Naive thymus-derived CD8-positive, alpha-beta T cell (primary cell): ENCODE results near the gene RPS5. TPM values are rescaled to one million over a fixed set of nuclear protein-coding genes. Genes with fewer than 3 reads are reported as not detected.
A peak's percentile ranks its signal among the peaks of the same experiment; 100 is the strongest.

Experiments used
- ATAC-seq, 2 donors: fragments of 150-1000 bp; cut with Tn5 transposase in 1 of 2; sonication (Bioruptor Pico), chemical (Tn5 transposase) in 1 of 2; 1 replicate in 1 of 2; 2 replicates in 1 of 2; pipeline ENCODE4 v1.10.0; 2021; ENCODE audit warnings: mild to moderate bottlenecking in 2 of 2, moderate library complexity in 2 of 2
- POLR2A ChIA-PET: fragments of 350-600 bp; sonication (Branson Sonifier 250); formaldehyde crosslinking; loops from one replicate; lab custom pipeline; 2021; ENCODE audit warnings: antibody characterized with exemption; lab: Charles Lee
- DNase-seq, 10 donors: peaks; one replicate each; pipeline versions ENCODE4 v3.0.0 to v3.0.0-alpha.2; 2020 to 2022
- H3K27ac Mint-ChIP-seq, 10 donors: one replicate each; pipeline ENCODE4 v1.8.0; 2020 to 2022; ENCODE audit warnings: mild to moderate bottlenecking in 10 of 10, mixed read lengths in 10 of 10, moderate library complexity in 4 of 10, inconsistent platforms in 1 of 10
- H3K27me3 Mint-ChIP-seq, 5 donors: one replicate each; pipeline ENCODE4 v1.8.0; 2021 to 2022; ENCODE audit warnings: mixed read lengths in 5 of 5
- H3K36me3 Mint-ChIP-seq, 3 donors: one replicate each; pipeline ENCODE4 v1.8.0; 2020 to 2022; ENCODE audit warnings: mixed read lengths in 3 of 3, mild to moderate bottlenecking in 2 of 3, inconsistent platforms in 1 of 3
- H3K4me1 Mint-ChIP-seq, 4 donors: one replicate each; pipeline ENCODE4 v1.8.0; 2021 to 2022; ENCODE audit warnings: mixed read lengths in 4 of 4
- H3K4me3 Mint-ChIP-seq, 10 donors: one replicate each; pipeline ENCODE4 v1.8.0; 2020 to 2022; ENCODE audit warnings: mild to moderate bottlenecking in 10 of 10, mixed read lengths in 10 of 10, moderate library complexity in 6 of 10, inconsistent platforms in 1 of 10
- H3K9me3 Mint-ChIP-seq, 9 donors: one replicate each; pipeline ENCODE4 v1.8.0; 2020 to 2022; ENCODE audit warnings: mixed read lengths in 9 of 9, mild to moderate bottlenecking in 3 of 9, inconsistent platforms in 1 of 9, moderate library complexity in 1 of 9
- polyA plus RNA-seq, 3 donors: library from polyadenylated mRNA; unstranded; fragments of 300-500 nt; fragmentation: Illumina TruSeq; gene quantifications; one replicate each; pipeline ENCODE4 v1.2.3, GENCODE V29; 2021
- total RNA-seq, 8 experiments: library from RNA in 2 of 8; stranded (reverse) in 2 of 8; gene quantifications; one replicate each; pipeline ENCODE4 v1.2.3 and lab custom pipeline; 2021 to 2026

The RPS5 gene
- total and polyA plus RNA-seq, 5 experiments from 2014 or later, result 1,656 to 2,106 (median 1,899) TPM

DNA sequence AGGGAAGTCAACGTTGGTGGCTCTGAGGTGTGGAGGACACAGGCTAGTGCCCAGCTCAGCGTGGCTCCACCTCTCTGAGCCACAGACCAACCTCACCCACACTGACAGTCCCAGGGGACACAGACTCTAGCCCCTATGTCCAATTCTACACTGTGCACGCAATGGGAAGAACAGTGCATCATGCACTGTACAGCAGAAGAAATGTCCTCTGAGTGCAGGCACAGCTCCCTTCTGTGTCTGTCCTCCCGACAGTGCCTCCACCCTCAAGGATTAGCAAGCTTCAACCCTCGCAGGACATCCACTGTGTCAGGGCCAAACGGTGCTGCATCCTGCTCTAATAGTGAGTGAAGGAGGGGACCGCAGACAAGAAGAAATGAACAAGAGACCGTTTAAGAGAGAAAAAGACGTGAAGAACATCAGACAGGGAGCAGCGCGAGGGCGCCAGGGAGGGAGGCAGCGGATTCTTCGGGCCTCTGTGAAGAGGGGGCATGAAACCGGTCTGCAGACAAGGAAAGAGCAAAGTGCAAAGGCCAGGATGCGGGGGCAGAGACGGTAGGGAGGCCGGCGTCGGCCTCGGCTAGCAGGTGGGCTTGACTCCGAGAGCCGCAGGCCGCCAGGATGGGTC is 6.9 kb upstream of the RPS5 start:
- POLR2A ChIA-PET, result interaction anchor here (0.8 to 4.5 kb wide), 7 partner anchors 17 to 198 kb away, joined by 3 to 43 read pairs (median 5); partner anchors contain the start of genes ZNF274, ZNF497 and ZNF584
- peak in 1 of 10 donors; percentile 58 for DNase-seq

DNA sequence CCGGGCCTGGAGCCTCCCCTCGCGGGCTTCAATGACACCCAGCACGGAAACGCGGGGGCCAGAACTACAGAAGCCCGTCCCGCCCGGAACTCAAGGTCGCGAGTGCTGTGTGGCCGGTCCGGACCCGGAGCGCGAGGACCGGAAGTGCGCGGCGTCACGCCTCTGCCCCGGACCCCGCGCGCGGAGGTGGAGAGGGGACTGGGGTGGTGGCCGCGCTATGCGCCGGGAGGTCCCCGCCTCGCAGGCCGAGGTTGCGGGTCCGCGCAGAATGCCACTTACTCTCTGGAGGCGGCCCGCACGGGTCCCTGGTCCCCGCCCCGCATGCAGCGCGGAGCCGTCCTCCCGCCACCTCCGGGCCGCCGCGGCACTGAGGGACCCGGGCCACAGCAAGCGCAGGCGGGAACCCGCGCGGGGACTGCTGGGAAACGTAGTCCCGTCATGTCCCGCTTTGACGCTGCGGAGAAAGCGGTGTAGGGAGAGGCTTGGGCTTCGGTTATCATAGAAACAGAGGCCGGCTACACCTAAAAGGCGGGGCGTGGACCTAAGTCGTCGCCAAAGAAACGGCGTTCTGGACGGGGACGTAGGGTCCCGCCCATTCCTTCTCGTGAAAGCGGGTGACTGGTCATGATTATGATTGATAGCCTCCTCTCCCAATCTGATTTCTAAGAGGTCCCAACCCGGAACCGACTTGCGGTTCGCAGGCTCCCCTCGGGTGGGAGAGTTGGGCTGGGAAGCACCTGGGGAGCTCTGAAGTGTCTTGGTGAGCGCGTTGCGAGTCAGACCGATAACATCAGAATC is 6.2 kb upstream of the RPS5 start, which contains the start of gene ZNF837:
Gene ZNF837, minus strand, starts transcription at position 369 of the 798 bp plus-strand sequence. CDS start 11,698 bp downstream, outside the sequence.
- Mint-ChIP-seq H3K4me1 (peaks cover 14 to 43% (median 34%) of the 10 kb centered on the region in 4 donors), H3K4me3 (peak within 1 kb of the TSS; percentile 85 to 99 (median 94)), H3K36me3 (no peaks in the 10 kb centered on the region), H3K27me3 (no peaks in the 10 kb centered on the region), H3K27ac (peak within 1 kb of the TSS; percentile 93 to 98 (median 97)), H3K9me3 (no peaks in the 10 kb centered on the region)
- DNase-seq (peak; percentile 92 to 100 (median 98)), ATAC-seq (peak; percentile 83 to 85)
- POLR2A ChIA-PET, result interaction anchor here (0.9 to 4.5 kb wide), 7 partner anchors 18 to 138 kb away, joined by 3 to 43 read pairs (median 5); partner anchors contain the start of genes ZNF132, ZNF497, ZNF584 and ZSCAN22

More for the DNA sequence above, 6.9 kb upstream of the RPS5 start:
- H3K36me3 Mint-ChIP-seq, result no peaks in the 10 kb centered on the region
- H3K27me3 Mint-ChIP-seq, result no peaks in the 10 kb centered on the region
- H3K4me1 Mint-ChIP-seq, result peaks cover 14 to 39% (median 28%) of the 10 kb centered on the region in 4 donors
- H3K9me3 Mint-ChIP-seq, result no peaks in the 10 kb centered on the region
- ATAC-seq, result no peak
- H3K27ac Mint-ChIP-seq, result peak overlapping the region; percentile 93 to 98 (median 96)
- peak overlapping the region; percentile 85 to 99 (median 94) for H3K4me3 Mint-ChIP-seq

DNA sequence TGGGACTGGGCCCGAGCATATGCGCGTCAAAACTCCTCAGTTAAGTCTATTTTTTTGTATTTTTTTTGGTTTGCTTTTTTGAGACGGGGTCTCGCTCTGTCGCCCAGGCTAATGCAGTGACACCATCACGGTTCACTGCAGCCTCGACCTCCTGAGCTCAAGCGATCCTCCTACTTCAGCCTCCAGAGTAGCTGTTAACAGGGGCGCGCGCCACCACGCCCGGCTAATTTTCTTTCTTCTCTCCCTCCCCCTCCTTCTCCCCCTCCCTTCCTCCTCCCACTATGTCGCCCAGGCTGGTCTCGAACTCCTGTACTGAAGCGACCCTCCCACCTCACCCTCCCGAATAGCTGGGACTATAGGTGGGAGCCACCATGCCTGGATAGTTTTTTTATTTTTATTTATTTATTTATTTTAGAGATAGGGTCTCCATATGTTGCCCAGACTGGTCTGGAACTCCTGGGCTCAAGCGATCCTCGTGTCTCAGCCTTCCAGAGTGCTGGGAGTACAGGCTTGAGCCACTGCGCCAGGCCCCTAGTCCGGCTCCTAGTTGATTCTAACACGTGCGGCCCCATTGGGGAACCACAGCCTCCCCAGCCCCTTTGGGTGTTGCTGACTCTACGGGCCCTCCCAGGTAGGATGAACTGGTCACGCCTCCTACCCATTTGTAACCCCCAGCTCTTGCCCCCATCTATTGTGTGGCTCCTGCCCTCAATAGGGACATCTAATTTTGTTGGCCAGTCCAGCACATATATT is 5.4 kb upstream of the RPS5 start:
- H3K27ac Mint-ChIP-seq, result peak overlapping the region; percentile 90 to 98 (median 96)
- no peaks in the 10 kb centered on the region for H3K36me3 Mint-ChIP-seq
- no peaks in the 10 kb centered on the region for H3K27me3 Mint-ChIP-seq
- DNase-seq (no peak), ATAC-seq (no peak)
- no peaks in the 10 kb centered on the region for H3K9me3 Mint-ChIP-seq
- H3K4me3 Mint-ChIP-seq, result peak overlapping the region; percentile 85 to 99 (median 92)
- POLR2A ChIA-PET, result interaction anchor here (0.9 to 4.5 kb wide), 6 partner anchors 19 to 137 kb away, joined by 3 to 43 read pairs (median 5); partner anchors contain the start of genes ZNF132, ZNF497 and ZSCAN22
- peaks cover 14 to 47% (median 39%) of the 10 kb centered on the region in 4 donors for H3K4me1 Mint-ChIP-seq

DNA sequence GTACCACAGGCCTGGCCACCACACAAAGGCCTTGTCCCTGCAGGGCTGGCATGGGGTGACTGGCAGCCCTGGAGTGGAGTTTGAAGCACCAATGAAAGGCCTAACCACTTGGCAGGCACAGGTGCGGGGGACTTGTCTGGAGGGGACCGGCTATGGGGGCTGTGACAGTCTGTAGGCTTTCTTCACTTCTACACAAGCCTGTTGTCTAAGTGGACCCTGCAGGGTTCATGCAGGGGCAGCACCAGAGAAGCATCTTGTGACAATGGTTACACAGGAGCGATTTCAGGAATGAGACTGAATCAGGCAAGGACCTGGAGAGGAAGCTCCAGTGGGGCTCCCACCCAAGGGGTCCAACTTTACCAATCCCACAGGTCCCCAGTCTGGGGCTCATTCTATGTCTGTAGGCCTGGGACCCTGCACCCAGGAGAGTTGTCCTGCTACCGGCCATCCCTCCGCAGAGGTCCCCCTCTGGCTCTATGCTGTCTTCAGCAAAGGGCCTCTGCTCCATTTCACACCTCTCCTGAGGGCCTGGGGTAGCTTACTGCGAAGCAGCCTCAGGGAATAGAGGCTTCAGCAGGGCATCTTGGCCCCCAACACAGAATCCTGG is 4.0 kb upstream of the RPS5 start:
- peaks cover 19 to 55% (median 51%) of the 10 kb centered on the region in 4 donors for H3K4me1 Mint-ChIP-seq
- H3K27me3 Mint-ChIP-seq, result peaks cover 0 to 2% (median 0%) of the 10 kb centered on the region in 5 donors
- peak overlapping the region in 9 of 10 donors; percentile 10 to 89 (median 63) for H3K4me3 Mint-ChIP-seq
- ATAC-seq (no peak), DNase-seq (no peak)
- no peaks in the 10 kb centered on the region for H3K9me3 Mint-ChIP-seq
- peaks cover 0 to 8% (median 0%) of the 10 kb centered on the region in 3 donors for H3K36me3 Mint-ChIP-seq
- POLR2A ChIA-PET, result interaction anchor here (0.6 to 4.5 kb wide), 2 partner anchors 20 to 164 kb away, joined by 3 to 43 read pairs; partner anchors contain the start of gene ZNF497
- H3K27ac Mint-ChIP-seq, result peak overlapping the region in 7 of 10 donors; percentile 14 to 93 (median 71)

DNA sequence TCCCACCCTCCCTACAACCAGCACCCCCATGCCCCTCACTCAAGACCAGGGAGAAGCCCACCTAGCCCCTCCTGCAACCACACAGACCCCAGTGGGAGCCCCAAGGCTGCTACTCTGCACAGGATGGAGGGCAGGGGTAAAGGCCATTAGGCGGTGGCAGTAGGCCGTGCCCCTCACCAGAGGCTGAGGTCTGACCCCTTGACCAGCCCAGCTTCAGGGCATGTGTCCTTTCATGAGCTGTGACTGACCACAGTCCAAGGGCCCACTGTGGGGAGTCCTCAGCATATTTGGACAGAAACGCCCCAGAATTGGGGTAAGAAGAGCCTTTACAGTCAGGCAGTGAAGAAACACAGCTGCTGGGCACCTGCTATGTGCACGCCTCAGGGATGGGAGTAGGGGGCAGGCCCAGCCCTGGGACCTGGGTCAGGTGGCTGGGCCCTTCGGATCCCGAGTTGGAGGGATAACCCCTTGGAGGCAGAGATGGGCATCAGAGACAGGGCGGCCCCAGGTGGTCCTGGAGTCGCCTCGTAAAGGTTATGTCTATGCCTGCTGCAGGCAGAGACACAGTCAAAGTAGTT is 1.7 kb upstream of the RPS5 start:
- ATAC-seq, result no peak
- H3K27me3 Mint-ChIP-seq, result peaks cover 0 to 2% (median 0%) of the 10 kb centered on the region in 5 donors
- no peak for DNase-seq
- H3K36me3 Mint-ChIP-seq, result peaks cover 0 to 27% (median 7%) of the 10 kb centered on the region in 3 donors
- H3K27ac Mint-ChIP-seq, result peak overlapping the region; percentile 97 to 100 (median 98)
- POLR2A ChIA-PET, result interaction anchor here (0.9 to 4.6 kb wide), 8 partner anchors 16 to 66 kb away, joined by 3 to 26 read pairs (median 7); partner anchors contain the start of genes ZNF497, ZNF584 and ZSCAN22
- H3K4me3 Mint-ChIP-seq, result peak overlapping the region; percentile 92 to 99 (median 95)
- H3K4me1 Mint-ChIP-seq, result peaks cover 12 to 54% (median 49%) of the 10 kb centered on the region in 4 donors
- no peaks in the 10 kb centered on the region for H3K9me3 Mint-ChIP-seq

DNA sequence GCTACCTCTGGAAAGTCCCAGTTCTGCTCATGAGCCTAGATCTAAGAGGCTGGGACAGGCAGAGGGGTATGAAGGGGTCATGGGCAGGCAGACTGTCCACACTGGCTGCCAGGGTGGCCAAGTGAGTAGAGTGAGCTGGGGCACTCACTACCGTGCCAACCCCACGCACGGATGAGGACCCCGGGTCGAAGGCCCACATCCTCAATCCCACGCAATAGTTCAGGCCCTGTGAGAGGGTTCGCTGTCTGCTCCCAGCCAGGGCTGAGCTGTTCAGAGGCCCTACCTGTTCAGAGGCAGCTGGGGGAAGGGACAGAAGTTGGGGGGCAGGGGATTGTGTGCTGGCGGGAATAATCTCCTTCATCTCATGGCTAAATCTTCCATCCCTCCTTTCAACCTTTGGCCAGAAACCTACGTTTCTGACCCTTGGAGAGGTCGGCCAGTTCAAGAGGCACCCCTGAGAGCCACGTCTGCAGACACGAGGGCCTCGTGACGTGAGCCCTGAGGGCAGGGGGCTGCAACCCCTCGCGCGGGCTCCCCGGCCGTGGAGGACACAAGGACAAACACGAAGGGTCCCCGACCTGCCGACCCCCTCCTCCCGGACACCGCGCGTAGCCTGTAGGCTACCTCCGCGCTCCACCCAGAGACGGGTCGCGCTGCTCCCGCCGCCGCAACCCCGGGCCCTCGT is 1.0 kb upstream of the RPS5 start:
- peaks cover 14 to 59% (median 54%) of the 10 kb centered on the region in 4 donors for H3K4me1 Mint-ChIP-seq
- H3K9me3 Mint-ChIP-seq, result no peaks in the 10 kb centered on the region
- peaks cover 0 to 2% (median 0%) of the 10 kb centered on the region in 5 donors for H3K27me3 Mint-ChIP-seq
- peak overlapping the region; percentile 92 to 99 (median 95) for H3K4me3 Mint-ChIP-seq
- ATAC-seq (no peak), DNase-seq (peak in 2 of 10 donors; percentile 25 to 33)
- peak overlapping the region; percentile 97 to 100 (median 98) for H3K27ac Mint-ChIP-seq
- peaks cover 0 to 32% (median 9%) of the 10 kb centered on the region in 3 donors for H3K36me3 Mint-ChIP-seq
- POLR2A ChIA-PET, result interaction anchor here (0.9 to 4.6 kb wide), 13 partner anchors 15 to 190 kb away, joined by 3 to 26 read pairs (median 5); partner anchors contain the start of genes ZNF446, ZNF497, ZNF584 and ZSCAN22

DNA sequence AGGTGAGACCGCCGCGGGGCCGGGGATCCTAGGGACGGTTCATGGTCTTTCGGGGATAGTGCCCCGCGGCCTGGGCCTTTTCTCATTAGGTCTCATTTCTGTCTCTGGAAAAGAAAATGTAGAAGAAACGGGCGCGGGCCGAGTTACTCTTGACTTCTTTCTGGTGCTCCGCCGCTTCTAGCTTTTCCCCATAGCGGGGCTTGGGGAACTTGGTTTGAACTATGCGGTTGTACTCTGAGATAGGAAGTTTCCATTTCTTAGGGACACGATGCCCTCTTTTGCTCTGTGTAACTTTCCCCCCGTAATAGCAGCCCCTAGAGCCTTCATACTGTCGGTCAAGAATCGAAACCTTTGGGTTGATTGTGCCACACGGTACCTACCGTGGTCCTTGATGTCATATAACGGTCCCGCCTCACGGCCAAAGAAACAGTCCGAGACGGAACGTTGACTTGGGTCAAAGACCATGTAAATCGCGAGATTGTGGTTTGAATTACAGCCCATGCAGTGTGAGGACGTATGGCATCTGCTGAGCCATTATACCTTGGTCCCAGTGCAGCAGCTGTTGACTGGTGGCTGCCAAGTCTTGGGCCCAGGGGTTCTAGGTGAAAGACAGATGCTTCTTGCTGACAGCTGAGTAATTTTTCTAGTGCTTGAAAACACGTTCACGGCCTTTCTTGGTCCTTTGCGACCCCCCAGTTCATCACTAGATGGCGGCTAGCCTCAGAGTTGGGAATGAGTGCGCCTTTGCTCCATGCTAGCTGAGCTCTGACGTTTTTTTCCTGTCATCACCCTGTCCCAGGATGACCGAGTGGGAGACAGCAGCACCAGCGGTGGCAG is 487 bp downstream of the RPS5 start:
- H3K27ac Mint-ChIP-seq, result peak overlapping the region; percentile 97 to 100 (median 98)
- ATAC-seq (peak in 1 of 2 donors; percentile 2), DNase-seq (no peak)
- POLR2A ChIA-PET, result interaction anchor here (0.7 to 4.6 kb wide), 12 partner anchors 8 to 167 kb away, joined by 3 to 26 read pairs (median 4); partner anchors contain the start of genes RNF225, ZNF446, ZNF497 and ZNF584
- H3K4me3 Mint-ChIP-seq, result peak overlapping the region; percentile 92 to 99 (median 95)
- peaks cover 10 to 54% (median 49%) of the 10 kb centered on the region in 4 donors for H3K4me1 Mint-ChIP-seq
- no peaks in the 10 kb centered on the region for H3K9me3 Mint-ChIP-seq
- H3K27me3 Mint-ChIP-seq, result peaks cover 0 to 2% (median 0%) of the 10 kb centered on the region in 5 donors
- H3K36me3 Mint-ChIP-seq, result peaks cover 0 to 46% (median 13%) of the 10 kb centered on the region in 3 donors

DNA sequence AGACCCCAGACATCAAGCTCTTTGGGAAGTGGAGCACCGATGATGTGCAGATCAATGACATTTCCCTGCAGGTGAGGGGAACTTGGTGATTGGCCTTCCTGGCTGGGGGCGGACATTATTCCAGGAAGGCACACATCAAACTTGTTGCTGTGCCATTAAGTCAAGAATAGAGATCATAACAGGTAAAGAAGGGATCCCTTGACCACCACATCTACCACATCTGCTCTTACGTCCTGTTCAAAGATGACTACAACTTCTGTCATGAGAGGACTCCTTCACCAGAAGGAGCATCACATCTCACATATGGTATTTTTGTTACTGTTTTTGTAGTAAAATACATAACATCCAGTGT is 1.1 kb downstream of the RPS5 start:
- H3K36me3 Mint-ChIP-seq, result peaks cover 0 to 52% (median 13%) of the 10 kb centered on the region in 3 donors
- no peaks in the 10 kb centered on the region for H3K9me3 Mint-ChIP-seq
- H3K4me1 Mint-ChIP-seq, result peaks cover 12 to 54% (median 49%) of the 10 kb centered on the region in 4 donors

DNA sequence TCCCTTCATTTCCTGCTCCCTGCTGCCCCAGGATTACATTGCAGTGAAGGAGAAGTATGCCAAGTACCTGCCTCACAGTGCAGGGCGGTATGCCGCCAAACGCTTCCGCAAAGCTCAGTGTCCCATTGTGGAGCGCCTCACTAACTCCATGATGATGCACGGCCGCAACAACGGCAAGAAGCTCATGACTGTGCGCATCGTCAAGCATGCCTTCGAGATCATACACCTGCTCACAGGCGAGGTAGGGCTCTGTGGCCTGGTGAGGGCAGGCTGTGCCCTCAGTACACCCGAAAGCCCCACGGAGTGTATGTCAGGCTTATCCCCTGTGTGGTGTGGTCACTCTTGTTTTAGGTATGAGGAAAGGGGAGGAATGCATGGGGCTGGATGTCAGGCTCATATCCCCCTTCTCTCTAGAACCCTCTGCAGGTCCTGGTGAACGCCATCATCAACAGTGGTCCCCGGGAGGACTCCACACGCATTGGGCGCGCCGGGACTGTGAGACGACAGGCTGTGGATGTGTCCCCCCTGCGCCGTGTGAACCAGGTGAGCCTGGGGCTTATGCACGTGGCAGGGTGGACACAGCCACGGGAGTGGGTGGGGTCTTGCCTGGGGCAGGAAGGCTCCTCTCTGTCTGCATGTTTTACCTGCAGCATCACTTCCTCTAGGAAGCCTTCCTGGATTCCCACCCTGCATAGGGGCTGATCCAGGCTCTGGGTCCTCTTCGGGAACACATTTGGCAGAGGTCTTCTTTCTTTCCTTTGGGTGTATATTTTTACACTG is 6.1 kb downstream of the RPS5 start:
- Mint-ChIP-seq H3K9me3 (no peaks in the 10 kb centered on the region), H3K4me1 (peaks cover 15 to 33% (median 30%) of the 10 kb centered on the region in 4 donors), H3K27ac (peak overlapping the region in 1 of 10 donors; percentile 69), H3K36me3 (peaks cover 0 to 63% (median 21%) of the 10 kb centered on the region in 3 donors), H3K27me3 (peaks cover 0 to 18% (median 7%) of the 10 kb centered on the region in 5 donors), H3K4me3 (no peak overlapping the region)
- ATAC-seq (no peak), DNase-seq (no peak)
- POLR2A ChIA-PET, result no interaction called here

More for the DNA sequence above, 1.1 kb downstream of the RPS5 start:
- peaks cover 0 to 2% (median 0%) of the 10 kb centered on the region in 5 donors for H3K27me3 Mint-ChIP-seq
- ATAC-seq, result no peak
- H3K4me3 Mint-ChIP-seq, result peak overlapping the region; percentile 92 to 99 (median 95)
- POLR2A ChIA-PET, result interaction anchor here (0.7 to 4.6 kb wide), 9 partner anchors 8 to 88 kb away, joined by 3 to 26 read pairs (median 6); partner anchors contain the start of genes RNF225, ZNF132, ZNF446 and ZNF497
- peak overlapping the region; percentile 97 to 100 (median 98) for H3K27ac Mint-ChIP-seq
- no peak for DNase-seq
